Esophagus muscularis mucosa (tissue), 4 donors: ENCODE results near the gene CNTRL.

Experiments used
- EP300 ChIP-seq: sonication (generic); formaldehyde crosslinking; IDR thresholded peaks from one replicate; pipeline ENCODE4 v1.6.1; 2017; ENCODE audit warnings: antibody characterized with exemption
- POLR2A ChIP-seq: fragments of 450-650 bp; IDR thresholded peaks from one replicate; pipeline ENCODE4 v1.6.1; 2017; ENCODE audit warnings: antibody characterized with exemption, moderate library complexity, mild to moderate bottlenecking, low read depth
- POLR2AphosphoS5 ChIP-seq, 2 donors: sonication (generic); formaldehyde crosslinking; IDR thresholded peaks; one replicate each; pipeline ENCODE4 v1.6.1; 2017; ENCODE audit warnings: antibody characterized with exemption in 2 of 2
- TF ChIP-seq, protein P1 (sequence below), 3 experiments: fragments of 200-600 bp in 2 of 3; fragments of 450-650 bp in 1 of 3; sonication (generic) in 2 of 3; IDR thresholded peaks; one replicate each; pipeline ENCODE4 v1.5.1; 2017 to 2019; ENCODE audit warnings: antibody characterized with exemption in 3 of 3, mild to moderate bottlenecking in 2 of 3, moderate library complexity in 1 of 3

GRCh38 chr9:121178676-121179372 is 104.1 kb downstream of the CNTRL start:
- TF ChIP-seq, protein P1, sequence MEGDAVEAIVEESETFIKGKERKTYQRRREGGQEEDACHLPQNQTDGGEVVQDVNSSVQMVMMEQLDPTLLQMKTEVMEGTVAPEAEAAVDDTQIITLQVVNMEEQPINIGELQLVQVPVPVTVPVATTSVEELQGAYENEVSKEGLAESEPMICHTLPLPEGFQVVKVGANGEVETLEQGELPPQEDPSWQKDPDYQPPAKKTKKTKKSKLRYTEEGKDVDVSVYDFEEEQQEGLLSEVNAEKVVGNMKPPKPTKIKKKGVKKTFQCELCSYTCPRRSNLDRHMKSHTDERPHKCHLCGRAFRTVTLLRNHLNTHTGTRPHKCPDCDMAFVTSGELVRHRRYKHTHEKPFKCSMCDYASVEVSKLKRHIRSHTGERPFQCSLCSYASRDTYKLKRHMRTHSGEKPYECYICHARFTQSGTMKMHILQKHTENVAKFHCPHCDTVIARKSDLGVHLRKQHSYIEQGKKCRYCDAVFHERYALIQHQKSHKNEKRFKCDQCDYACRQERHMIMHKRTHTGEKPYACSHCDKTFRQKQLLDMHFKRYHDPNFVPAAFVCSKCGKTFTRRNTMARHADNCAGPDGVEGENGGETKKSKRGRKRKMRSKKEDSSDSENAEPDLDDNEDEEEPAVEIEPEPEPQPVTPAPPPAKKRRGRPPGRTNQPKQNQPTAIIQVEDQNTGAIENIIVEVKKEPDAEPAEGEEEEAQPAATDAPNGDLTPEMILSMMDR (IDR thresholded peaks at IDR 0.05) = no peak
- no peak for TF ChIP-seq POLR2A
- TF ChIP-seq POLR2AphosphoS5 (IDR thresholded peaks at IDR 0.05) = no peak
- no peak for TF ChIP-seq EP300
